NB4 (cell line): ENCODE results near the gene ZSCAN9.

Source experiments
- MYC ChIP-seq: IDR thresholded peaks from 2 replicates; pipeline ENCODE4 v1.6.1; 2011; ENCODE audit warnings: low read depth, low read length
- TF ChIP-seq, protein P1 (sequence below): IDR thresholded peaks from one replicate; pipeline ENCODE4 v1.5.1; 2012; ENCODE audit warnings: low read depth, low read length

DNA sequence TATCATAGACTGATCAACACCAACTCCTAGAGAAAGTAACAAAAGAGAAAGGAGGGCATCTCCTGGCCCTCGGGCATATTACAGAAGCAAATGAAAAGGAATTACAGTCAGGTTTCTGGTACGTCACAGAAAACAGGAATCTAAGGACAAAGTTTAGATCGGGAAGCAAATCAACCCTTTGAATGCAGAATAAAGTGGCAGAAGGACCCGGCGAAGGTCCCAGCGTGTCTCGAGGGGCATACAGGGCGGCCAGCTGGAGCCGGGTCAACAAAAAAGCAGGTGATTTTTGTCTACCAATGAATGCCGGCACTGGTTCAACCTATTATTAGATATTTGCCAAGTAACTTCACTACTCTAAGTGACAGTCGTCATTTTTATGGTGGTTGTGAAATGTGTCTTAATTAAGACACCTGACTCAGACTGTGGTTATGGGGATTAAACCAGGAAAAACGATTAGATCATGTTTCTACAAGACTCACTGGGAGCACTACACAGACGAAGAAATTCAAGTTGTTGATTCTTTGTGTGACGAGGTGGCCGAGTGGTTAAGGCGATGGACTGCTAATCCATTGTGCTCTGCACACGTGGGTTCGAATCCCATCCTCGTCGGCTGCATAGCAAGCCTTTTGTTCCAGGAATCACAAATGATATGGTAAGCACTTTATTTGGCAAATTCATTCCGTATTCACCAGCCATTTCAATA, 12.4 kb upstream of the ZSCAN9 start:
- 0 out of 2 replicates have a peak, but pooled peaks have one; percentile 57 for TF ChIP-seq MYC
- TF ChIP-seq, protein P1, sequence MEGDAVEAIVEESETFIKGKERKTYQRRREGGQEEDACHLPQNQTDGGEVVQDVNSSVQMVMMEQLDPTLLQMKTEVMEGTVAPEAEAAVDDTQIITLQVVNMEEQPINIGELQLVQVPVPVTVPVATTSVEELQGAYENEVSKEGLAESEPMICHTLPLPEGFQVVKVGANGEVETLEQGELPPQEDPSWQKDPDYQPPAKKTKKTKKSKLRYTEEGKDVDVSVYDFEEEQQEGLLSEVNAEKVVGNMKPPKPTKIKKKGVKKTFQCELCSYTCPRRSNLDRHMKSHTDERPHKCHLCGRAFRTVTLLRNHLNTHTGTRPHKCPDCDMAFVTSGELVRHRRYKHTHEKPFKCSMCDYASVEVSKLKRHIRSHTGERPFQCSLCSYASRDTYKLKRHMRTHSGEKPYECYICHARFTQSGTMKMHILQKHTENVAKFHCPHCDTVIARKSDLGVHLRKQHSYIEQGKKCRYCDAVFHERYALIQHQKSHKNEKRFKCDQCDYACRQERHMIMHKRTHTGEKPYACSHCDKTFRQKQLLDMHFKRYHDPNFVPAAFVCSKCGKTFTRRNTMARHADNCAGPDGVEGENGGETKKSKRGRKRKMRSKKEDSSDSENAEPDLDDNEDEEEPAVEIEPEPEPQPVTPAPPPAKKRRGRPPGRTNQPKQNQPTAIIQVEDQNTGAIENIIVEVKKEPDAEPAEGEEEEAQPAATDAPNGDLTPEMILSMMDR = no peak
